Superior temporal gyrus (tissue), 1 donor: ENCODE results near the gene ZNF418.
A peak's percentile ranks its signal among the peaks of the same experiment; 100 is the strongest.
"Not testable (repeated sequence)": the region's sequence is repeated elsewhere in the genome, so short reads cannot be mapped to it uniquely, and the experiment has no call there.

Experiments used
- DNase-seq: peaks from one replicate; pipeline ENCODE4 v3.0.0-alpha.2; 2016; ENCODE audit errors: extremely low spot score

The ZNF418 gene

DNA sequence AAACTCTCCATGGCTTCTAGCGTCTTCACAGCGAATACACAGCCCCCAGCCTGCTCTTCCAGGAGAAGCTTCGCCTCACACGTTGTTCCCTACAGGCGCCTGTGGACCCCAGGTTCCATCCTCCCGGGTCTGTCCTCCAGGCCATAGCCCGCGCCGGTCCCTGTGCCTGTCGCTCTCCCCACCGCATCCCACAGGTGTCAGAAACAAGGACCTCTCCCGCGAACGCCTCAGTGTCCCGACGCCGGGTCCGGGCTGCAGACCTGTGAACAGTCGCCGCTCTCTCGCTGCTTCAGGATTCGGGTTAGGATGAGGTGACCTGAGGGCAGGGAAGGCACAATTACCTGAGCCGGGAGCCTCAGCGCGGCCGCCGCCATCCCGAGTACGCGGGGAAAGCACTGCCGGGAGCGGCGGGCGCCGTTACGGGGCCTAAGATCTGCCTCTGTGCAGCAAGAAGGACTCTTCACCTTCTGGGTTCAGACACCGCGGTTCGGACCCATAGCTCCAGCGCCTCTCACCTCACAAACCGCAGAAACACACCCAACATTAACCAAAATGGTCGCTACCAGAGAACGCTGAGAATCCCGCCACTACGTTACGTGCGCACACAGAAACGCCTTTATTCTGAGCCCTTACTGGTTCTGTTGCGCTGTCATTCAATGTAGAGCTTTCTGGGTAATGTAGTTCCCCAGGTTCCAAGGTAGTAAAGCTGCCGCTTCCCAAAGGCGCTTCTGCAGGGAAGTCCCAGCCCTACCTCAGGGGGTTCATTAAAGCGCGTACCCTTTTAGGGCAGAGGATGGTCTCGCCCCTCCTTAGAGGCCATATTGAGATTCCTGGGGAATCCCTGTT lies at the start of gene ZNF418:
Gene ZNF418 (minus strand): TSS at position 583 of the 846 bp plus-strand sequence. CDS start 1,580 bp downstream, outside the sequence.
- DNase-seq = peak; percentile 98

DNA sequence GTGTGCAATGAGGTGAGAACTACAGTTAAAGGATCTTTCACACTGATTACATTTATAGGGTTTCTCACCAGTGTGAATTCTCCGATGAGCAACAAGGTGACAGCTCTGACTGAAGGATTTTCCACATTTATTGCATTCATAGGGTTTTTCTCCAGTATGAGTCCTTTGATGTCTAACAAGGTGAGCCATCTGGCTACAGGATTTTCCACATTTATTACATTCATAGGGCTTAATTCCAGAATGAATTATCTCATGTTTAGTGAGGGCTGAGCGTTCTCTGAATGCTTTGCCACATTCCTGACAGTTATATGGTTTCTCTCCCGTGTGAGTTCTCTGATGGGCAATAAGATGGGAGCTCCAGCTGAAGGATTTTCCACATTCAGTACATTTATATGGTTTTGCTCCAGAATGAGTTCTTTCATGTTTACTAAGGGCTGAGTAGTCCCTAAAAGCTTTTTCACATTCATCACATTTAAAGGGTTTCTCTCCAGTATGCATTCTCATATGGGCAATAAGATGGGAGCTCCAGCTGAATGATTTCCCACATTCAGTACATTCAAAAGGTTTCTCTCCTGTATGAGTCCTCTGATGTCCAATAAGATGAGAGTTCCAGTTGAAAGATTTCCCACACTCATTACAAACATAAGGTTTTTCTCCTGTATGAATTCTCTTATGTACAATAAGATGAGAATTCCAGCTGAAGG lies 43.5 kb upstream of the ZNF418 start:
- no peak for DNase-seq

DNA sequence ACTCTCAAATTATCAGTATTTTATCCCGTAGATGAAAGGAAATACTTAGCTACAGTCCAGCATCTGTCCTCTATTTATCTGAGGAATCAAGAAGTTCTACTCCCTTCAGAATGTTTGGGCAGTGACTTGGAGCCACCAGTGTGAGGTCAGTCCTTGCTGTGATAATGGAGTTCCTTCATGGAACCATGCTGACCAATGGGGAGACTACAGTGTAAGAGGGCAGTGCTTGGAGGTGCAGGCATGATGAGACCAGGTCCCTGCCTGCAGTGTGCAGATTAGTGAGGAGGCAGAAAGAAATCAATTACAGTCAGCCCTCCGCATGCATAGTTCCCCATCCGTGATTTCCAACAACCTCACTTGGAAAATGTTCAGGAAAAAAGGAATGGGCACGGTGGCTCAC lies 39.2 kb upstream of the ZNF418 start, which contains the start of gene C19orf18:
Gene C19orf18 (minus strand): TSS at position 101 of the 400 bp plus-strand sequence. CDS start 102 bp downstream, outside the sequence.
- no peak for DNase-seq

DNA sequence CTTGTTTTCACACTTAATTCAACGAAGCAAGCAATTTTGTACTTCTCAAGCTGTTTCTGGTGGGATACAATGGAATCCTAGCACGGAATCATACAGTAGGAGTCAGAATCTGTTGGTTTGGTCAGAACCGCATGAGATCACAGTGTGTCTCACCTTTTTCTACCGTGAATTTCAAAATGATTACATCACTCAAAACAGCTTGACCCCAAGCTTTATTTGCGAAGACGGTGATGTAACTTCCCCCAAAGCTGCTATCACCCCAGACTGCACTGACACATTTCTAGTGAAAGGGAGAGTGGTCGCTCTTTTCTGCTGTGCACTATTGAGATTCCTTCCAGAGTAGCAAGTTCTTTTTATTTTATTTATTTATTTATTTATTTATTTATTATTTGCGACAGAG lies 29.6 kb upstream of the ZNF418 start:
- DNase-seq = no peak

DNA sequence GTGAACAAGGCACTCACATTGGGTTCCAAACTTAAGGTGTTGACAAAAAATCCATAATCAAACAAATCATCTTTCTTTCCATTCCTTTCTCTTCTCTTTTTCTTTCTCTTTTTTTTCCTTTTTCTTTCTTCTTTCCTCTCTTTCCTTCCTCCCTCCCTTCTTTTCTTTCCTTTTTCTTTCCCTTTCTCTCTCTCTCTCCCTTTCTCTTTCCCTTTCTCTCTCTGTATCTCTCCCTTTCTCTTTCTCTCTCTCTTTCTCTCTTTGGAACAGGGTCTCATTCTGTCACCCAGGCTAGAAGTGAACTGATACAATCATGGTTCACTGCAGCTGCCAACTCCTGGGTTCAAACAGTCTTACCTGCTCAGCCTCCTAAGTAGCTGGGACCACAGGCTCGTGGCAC lies 26.6 kb upstream of the ZNF418 start:
- DNase-seq = no peak

DNA sequence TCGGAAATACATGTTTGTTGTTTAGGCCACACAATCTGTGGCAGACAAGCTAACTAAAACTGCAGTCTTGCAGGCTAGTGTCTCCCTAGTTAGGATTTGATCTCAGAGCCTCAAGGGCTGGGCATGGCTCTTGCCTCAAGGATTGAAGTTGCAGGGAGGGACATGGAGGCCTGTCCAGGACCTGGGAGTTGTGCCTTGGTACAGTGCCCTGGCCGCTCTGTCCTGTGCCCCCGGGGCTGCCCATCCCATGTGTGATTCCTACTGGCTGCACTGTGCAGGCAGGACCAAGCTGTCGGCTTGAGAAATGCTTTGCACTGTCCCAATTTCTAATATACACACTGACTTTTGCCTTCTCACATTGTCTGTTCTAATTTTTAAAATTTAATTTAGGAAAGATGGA lies 19.8 kb upstream of the ZNF418 start:
- no peak for DNase-seq

DNA sequence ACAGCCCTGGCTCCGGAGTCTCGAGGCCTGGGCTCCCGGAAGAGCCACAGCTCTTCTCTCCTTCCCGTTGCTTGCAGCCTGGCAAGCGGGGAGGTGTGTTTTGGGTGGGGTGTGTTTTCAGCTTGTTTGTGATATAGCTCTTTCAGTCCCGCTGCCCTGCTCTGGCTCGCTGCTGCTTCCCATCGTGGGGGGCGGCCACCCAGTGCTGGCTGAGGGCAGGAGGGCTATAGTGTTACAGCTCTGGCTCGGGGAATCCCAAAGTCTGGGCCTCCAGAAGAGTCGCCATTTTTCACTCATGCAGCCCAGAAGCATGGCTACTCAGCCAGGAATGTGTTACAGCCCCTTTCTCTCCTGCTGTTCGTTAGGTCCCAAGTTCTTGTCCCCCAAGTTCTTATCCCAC lies 14.5 kb upstream of the ZNF418 start:
- DNase-seq = no peak

DNA sequence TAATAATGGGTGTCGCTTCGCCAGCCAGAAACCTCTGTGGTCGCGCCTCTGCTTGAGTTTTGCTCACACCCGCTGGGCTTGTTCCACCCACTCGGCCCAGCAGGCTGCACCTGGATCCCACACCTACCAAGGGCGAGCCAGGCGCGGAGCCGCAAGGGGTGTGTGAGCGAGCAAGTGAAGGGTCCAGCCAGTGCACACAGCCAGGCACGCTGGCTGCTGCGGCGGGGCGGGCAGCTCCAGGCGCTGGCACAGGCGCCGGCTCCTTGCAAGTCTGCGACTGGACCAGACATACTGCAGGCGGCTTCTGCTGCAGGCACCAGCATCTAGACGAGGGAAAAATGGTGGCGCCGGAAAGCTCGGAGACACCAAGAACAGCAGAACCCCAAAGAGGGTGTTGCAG lies 14.1 kb upstream of the ZNF418 start:
- DNase-seq = no peak

DNA sequence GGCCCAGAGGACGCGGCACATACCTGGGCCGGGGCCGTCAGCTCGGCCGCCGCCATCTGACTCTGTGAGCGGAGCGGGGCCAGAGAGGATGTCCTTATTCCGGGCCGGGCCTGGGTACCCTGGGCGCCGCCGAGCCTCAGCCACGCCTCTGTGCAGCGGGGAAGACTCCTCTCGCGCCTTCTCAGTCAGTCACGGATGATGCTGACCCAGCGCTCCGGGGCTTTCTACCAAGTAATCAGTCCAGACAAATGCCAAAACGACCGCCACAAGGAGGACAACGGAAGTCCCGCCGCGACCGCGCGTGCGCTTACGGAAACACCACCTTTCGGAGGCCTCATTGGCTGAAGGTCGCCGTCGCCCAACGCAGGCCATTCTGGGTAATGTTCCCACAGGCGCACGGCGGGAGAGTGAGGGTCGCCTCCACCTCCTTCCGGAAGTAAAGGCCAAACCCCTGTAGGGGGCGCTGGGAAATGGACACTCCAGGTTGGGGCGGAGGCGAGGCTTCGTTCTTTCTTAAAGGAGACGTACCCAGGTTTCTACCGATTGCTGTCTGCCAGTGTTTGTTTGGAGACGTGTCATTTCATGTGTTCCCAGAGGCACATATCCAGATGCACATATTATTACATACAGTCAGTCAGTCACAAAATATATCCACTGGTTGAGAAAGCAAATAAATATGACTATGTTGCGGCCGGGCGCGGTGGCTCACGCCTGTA lies 12.4 kb upstream of the ZNF418 start, which contains the start of gene ZNF256:
Gene ZNF256 (minus strand): TSS at position 288 of the 716 bp plus-strand sequence. CDS start 232 bp downstream, at position 56.
- DNase-seq = peak; percentile 94

DNA sequence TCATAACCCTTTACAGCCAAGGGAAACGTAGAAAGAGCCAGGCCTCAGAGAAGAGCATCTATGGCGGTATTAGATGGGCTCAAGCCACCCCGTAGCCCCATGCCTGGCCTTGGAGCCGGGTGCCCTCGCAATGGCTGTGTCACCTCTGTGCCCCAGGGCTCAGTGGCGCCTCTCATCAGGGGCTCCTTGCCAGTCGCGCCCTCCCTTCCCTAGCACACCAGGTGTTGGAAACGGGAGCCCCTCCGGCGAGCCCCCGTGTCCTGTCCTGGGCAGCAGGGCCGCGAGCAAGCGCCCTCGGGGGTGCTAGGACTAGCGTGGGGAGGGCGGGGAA lies 11.9 kb upstream of the ZNF418 start:
- DNase-seq = no peak

DNA sequence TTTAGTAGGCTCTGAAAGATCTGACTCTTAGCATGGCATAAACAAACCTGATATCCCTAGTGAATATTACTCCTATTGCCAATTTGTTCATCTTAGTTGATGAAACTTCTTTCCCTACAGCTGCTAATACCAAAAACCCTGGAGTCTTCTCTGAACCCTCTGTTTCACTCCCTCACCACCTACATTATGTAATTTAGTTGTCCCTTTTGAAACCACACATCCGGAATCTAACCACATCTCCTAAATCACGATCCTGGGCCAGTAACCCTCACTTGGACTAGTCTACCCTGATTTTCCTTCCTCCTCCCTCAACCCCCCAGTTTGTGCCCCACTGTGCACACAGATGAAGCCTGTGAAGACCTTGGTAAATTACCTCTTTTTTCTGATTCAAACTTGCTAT lies 11.1 kb upstream of the ZNF418 start:
- no peak for DNase-seq

DNA sequence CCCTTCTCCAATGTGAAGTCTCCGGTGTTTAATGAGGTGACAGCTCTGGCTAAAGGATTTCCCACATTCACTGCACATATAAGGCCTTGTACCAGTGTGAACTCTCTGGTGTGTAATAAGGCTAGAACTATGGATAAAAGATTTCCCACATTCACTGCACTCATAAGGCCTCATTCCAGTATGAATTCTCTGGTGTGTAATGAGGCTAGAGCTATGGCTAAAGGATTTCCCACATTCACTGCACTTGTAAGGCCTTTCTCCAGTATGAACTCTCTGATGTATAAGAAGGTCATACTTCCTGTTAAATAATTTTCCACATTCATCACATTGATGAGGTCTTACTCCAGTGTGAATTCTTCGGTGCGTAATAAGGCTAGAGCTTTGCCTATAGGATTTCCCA lies 6.4 kb upstream of the ZNF418 start:
- no peak for DNase-seq

DNA sequence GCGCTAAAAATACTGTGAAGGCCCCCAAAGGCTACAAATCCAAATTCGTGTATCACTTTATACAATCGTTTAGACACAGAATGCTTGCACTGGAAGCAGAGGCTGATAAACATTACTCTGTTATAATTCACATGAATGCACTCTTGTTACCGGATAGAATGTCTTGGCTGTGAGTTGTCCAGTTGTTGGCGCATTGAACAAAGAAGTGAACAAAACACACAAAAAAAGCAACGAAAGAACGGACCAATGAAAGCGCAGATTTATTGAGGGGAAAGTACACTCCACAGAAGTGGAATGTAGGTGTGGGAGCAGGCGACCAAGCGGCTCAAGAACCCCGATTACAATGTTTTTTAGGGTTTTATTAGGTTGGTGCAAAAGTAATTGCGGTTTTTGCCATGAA lies 529 bp upstream of the ZNF418 start:
- peak; percentile 73 for DNase-seq

DNA sequence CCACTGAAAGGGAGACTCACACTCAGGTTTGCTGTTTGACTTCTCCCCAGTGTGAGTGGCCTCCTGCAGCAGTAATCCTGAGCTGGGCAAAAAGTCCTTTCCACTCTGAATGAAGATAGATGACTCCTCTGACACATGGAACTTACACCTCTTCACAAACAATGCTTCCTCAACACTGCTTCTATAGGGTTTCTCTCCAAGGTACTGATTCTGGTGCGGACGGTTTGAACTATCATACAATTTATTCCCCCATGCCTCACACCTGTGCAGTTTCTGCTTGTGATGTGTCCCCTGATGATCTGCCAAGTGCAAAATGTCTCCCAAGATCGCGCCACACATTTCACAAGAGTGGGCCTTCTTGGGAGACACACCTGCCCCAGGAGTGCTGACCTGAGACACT lies 7.6 kb downstream of the ZNF418 start:
- DNase-seq = no peak

DNA sequence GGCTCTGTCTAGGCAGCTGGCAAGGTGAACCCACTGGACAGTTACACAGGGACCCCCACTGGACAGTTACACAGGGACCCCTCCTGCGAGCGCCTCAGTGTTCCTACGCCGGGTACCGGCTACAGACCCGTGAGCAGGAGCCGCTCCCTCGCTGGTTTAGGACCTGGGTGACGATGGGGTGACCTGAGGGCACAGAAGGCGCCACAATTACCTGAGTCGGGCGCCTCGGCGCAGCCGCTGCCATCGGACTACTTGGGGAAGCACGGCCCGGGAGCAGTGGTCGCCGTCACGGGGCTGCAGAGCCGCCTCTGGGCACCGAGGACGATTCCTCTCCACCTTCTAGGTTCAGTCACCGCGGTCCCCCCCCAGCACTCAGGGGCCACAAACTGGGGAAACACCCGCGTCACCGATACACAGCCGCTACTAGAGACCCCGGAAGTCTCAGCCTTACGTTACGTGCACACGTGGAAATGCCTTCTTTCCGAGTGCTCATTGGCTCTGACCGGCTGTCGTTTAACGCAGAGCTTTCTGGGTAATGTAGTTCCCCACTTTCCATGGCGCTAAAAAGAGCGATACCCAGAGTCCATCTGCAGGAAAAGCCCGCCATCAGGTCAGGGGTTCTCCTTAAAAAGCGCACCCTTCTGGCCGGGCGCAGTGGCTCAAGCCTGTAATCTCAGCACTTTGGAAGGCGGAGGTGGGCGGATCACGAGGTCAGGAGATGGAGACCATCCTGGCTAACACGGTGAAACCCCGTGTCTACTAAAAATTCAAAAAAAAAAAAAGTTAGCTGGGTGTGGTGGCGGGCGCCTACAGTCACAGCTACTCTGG lies 18.8 kb downstream of the ZNF418 start, which contains the start of gene ZNF417:
Gene ZNF417 (minus strand): TSS at position 425 of the 828 bp plus-strand sequence. CDS start 181 bp downstream, at position 244.
- peak; percentile 98 for DNase-seq

DNA sequence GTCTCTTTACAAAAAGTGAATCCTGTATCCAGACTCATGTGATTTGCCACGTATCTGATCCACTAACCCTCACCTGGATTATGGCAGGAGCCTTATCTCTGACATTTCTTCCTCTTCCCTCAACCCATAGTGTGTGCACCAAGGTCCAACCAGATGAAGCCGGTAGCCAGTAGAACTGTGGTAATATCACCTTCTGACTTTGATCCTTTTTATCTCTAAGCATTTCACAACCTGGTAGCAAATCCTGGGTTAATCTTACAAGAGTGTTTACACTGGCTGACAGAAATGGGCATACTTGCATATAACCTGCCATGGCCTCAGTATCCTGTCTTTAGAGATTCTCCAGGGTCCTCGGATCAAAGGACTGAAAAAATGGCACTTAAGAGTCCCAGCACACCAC lies 20.7 kb downstream of the ZNF418 start:
- DNase-seq = no peak

DNA sequence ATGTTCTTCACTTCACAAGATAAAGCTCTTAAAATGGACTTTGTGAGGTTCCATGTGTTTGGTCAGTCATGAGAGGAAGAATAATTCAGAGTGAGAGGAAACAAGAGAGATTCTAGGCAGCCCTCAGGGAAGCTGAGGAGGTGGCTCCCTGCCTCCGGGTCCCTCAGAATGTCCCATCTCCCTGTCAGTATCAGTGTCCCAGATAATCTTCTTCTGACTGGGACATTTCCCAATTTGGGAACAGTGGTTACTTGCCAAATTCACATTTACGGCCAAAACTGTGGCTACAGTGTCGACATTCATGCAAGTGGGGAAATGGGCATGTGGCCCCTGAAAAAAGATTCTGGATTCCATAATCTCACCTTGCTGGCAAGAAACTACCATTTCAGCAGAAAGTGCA lies 27.8 kb downstream of the ZNF418 start:
- no peak for DNase-seq

DNA sequence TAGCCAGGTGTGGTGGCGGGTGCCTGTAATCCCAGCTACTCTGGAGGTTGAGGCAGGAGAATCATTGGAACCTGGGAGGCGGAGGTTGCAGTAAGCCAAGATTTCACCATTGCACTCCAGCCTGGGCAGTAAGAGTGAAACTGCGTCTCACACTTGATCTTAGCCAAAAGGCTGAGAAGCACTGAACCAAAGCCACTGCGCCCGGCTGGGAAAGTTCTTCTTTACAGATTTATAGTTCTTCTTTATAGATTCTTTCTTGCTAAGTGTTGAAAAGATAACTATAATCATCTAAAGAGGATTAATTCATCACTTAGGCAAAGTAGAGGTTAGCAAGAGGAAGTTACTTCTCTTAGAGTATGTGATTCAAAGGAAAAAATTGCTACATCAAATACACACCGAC lies 29.9 kb downstream of the ZNF418 start:
- DNase-seq = no peak

DNA sequence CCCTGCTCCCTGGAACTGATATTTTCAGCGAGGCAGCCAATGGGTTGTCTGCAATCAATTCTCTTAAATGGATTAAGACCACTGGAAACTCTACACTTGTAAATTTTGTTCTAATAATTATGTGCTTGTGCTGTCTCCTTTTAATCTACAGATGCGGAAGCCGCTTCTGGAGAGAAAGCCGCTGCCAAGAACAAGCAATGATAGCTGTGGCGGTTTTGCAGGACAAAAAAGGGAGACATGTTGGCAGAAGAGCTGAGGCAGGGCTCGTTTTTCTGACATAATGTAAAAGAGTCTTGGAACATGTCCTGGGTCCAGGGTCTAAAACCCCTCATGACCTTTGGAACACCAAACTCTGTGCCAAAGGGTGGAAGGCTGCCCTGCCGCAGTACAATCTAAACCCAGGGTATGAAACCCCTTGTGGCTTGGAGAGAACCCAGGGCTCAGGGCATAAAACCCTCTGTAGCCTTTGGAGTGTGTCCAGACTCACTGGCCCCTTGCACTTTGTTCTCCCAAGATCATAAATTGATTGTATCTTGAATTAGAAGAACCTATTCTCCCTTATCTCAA lies 31.5 kb downstream of the ZNF418 start:
- no peak for DNase-seq

DNA sequence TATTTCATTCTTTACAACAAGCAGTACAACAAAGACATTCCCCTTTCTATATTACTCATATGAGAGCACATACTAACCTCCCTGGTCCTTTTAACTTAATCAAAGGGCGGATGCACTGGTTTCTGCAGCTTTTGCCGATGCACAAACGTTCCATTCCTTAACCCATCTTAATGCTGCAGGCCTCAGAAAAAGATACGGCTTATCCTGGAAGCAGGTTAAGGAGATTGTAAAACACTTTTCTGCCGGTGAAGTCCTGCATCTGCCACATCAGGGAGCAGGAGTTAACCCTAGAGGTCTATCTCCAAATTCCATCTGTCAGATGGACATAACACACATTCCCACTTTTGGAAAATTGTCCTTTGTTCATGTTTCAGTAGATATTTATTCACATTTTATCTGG lies 34.9 kb downstream of the ZNF418 start:
- DNase-seq = no peak

DNA sequence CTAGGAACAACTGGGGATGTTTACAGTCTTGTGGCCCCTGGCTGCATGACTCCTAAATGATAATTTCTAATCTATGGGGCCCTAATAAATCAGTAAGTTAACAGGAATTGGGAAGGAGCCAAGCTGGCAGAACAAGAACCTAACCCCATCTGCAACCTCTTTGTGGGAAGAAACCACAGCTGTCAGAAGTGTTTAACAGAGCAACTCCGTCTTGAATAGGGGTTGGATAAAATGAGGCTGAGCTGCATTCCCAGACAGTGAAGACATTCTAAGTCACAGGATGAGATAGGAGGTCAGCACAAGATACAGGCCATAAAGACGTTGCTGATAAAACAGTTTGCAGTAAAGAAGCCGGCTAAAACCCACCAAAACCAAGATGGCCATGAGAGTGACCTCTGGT lies 44.5 kb downstream of the ZNF418 start:
- DNase-seq = not testable (repeated sequence)
